AG04449 (cell line): Measurements from ENCODE around the gene MEOX1.

Source experiments
- CTCF ChIA-PET: fragments of 350-600 bp; formaldehyde crosslinking; extraction: SDS; loops from one replicate; lab custom pipeline; 2021; ENCODE audit warnings: antibody characterized with exemption; lab: Yijun Ruan, JAX
- POLR2A ChIA-PET: fragments of 400-600, 350-600 bp; formaldehyde crosslinking; extraction: SDS; loops from one replicate; lab custom pipeline; 2020; ENCODE audit warnings: antibody characterized with exemption, inconsistent platforms; lab: Yijun Ruan, JAX
- DNase-seq: peaks from one replicate; pipeline ENCODE4 v3.0.0-alpha.2; 2010; ENCODE audit warnings: low read depth, low spot score
- H3K4me3 ChIP-seq: 2 replicates; pipeline ENCODE4 v1.5.1; 2011; ENCODE audit warnings: low read depth, mild to moderate bottlenecking, control low read depth, low read length
- CTCF ChIP-seq: IDR thresholded peaks from one replicate; pipeline ENCODE4 v1.5.1; 2011; ENCODE audit warnings: mild to moderate bottlenecking, moderate library complexity, low read length, control low read depth, inconsistent platforms; ENCODE audit not compliant: insufficient read depth; ENCODE audit errors: missing control alignments

Gene MEOX1

GRCh38 chr17:43601280-43602039 is 60.3 kb downstream of the MEOX1 start:
- CTCF ChIA-PET = interaction anchor here (0.7 to 1.6 kb wide), 7 partner anchors 23 to 118 kb away, joined by 3 read pairs; partner anchors contain the start of gene DHX8
- POLR2A ChIA-PET = no interaction called here
- no peak for DNase-seq
- no peak overlapping the region for H3K4me3 ChIP-seq
- TF ChIP-seq CTCF = no peak

DNA sequence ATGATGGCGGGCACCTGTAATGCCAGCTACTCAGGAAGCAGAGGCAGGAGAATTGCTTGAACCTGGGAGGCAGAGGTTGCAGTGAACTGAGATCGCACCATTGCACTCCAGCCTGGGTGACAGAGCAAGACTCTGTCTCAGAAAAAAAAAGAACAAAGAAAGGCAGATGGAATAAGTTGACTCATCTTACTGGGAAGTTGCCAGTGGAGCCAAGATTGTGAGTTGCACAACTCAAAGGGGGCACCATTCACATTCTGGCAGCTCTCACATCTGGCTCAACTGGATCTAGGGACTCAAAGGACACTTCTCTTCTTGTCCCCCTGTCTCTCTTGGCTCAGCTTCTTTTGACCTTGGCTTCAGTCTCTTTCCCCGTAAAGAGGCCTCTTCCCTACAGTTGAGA is 61.9 kb downstream of the MEOX1 start:
- ChIA-PET POLR2A (no interaction called here), CTCF (interaction anchor here (1.0 to 2.1 kb wide), 3 partner anchors 10 to 167 kb away, joined by 4 to 5 read pairs (median 4); no protein-coding TSS in a partner anchor)
- TF ChIP-seq CTCF = no peak
- no peak for DNase-seq
- no peak overlapping the region for H3K4me3 ChIP-seq

DNA sequence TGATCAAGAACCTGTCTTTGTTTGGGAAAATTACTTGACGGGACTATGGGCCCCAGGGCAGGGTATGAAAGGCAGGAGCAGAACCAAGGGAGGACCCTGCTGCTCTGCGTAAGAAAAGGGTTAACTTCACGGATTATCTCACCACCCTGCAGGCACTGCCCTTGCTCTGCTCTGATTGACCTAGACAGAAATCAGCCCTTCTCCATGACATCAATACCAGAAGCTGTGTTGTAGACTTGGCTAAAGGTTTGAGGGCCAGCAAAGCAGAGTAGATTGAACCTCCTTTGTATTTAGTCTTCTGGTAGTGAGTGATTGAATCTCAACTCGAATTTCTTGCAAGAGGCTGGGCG is 62.7 kb downstream of the MEOX1 start:
- no peak for TF ChIP-seq CTCF
- ChIA-PET POLR2A (no interaction called here), CTCF (interaction anchor here (1.0 to 2.1 kb wide), 4 partner anchors 11 to 167 kb away, joined by 4 to 5 read pairs (median 4); no protein-coding TSS in a partner anchor)
- DNase-seq = no peak
- no peak overlapping the region for H3K4me3 ChIP-seq

DNA sequence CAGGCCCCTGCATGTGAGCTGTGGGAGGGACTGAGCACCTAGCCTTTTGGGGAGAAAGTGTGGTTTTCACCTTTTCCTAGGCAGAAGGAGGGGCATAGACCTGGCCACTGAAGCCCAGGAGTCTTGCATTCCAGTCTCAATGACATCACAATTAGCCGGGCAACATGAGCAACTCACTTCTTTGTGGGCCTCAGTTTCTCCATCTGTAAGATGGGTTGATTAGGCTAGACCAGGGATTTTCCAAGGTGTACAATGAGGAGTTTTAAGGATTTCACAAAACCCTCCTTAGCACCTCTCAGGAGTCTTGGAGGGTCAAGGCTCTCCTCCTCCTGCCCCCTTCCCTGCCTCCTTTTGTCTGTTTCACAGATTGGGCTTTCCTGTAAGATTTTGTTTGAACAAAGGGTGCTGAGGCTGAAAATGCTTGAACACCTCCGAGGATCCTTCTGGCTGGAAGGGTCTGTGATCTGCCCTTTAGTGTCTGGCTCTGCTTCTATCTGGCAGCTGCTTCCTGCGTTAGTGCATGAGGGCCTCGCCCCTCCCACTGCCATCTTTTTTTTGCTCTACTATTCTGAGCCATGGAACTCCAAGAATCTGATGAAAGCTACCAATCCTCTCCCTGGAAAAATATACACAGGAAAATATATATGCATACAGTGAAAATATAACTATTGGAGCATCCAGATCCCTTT is 63.2 kb downstream of the MEOX1 start:
- no peak for DNase-seq
- ChIA-PET CTCF (interaction anchor here (1.1 to 2.1 kb wide), 3 partner anchors 11 to 72 kb away, joined by 4 to 5 read pairs (median 4); no protein-coding TSS in a partner anchor), POLR2A (no interaction called here)
- H3K4me3 ChIP-seq = no peak overlapping the region
- no peak for TF ChIP-seq CTCF

- no peak for TF ChIP-seq CTCF
- CTCF ChIA-PET = interaction anchor here (1.1 to 2.0 kb wide), 3 partner anchors 12 to 76 kb away, joined by 3 to 4 read pairs (median 4); no protein-coding TSS in a partner anchor
These were observed 63.9 kb downstream of the MEOX1 start for GRCh38 chr17:43597624-43598356.

More at GRCh38 chr17:43597624-43598356, 63.9 kb downstream of the MEOX1 start:
- DNase-seq = no peak
- POLR2A ChIA-PET = no interaction called here
- no peak overlapping the region for H3K4me3 ChIP-seq
